ENCODE data around the gene DDIT3. TPM values are rescaled to one million over a fixed set of nuclear protein-coding genes. Genes with fewer than 3 reads are reported as not detected.

The DDIT3 gene
- total RNA-seq, 1 donor from 2014 or later, result 15.0 TPM

- Mint-ChIP-seq H3K9me3 (no peaks in the 10 kb centered on the region), H3K27ac (ENCODE audit: unreplicated experiment) (peak overlapping the region; percentile 94), H3K27me3 (ENCODE audit: low read depth) (peaks cover 18% of the 10 kb centered on the region), H3K4me1 (peaks cover 47% of the 10 kb centered on the region), H3K36me3 (ENCODE audit: low read depth) (peaks cover 8% of the 10 kb centered on the region), H3K4me3 (peak overlapping the region; percentile 97)
- no peak for DNase-seq (ENCODE audit: low read depth, low spot score)
- TF ChIP-seq CTCF (conservative IDR thresholded peaks at IDR 0.05), result no peak
Observed at GRCh38 chr12:57523706-57524614, 3.6 kb upstream of the DDIT3 start.

GRCh38 chr12:57522887-57523705 is 2.8 kb upstream of the DDIT3 start:
- H3K27me3 Mint-ChIP-seq (ENCODE audit: low read depth), result peaks cover 18% of the 10 kb centered on the region
- H3K9me3 Mint-ChIP-seq, result no peaks in the 10 kb centered on the region
- H3K36me3 Mint-ChIP-seq (ENCODE audit: low read depth), result peaks cover 13% of the 10 kb centered on the region
- peak overlapping the region; percentile 94 for H3K27ac Mint-ChIP-seq (ENCODE audit: unreplicated experiment)
- H3K4me1 Mint-ChIP-seq, result peaks cover 56% of the 10 kb centered on the region
- no peak for TF ChIP-seq CTCF (conservative IDR thresholded peaks at IDR 0.05)
- H3K4me3 Mint-ChIP-seq, result peak overlapping the region; percentile 97
- peak; percentile 31 for DNase-seq (ENCODE audit: low read depth, low spot score)

- peak; percentile 84 for DNase-seq (ENCODE audit: low read depth, low spot score)
- H3K4me1 Mint-ChIP-seq, result peaks cover 60% of the 10 kb centered on the region
- peak within 1 kb of the TSS; percentile 98 for H3K27ac Mint-ChIP-seq (ENCODE audit: unreplicated experiment)
- H3K27me3 Mint-ChIP-seq (ENCODE audit: low read depth), result peaks cover 18% of the 10 kb centered on the region
- peak within 1 kb of the TSS; percentile 100 for H3K4me3 Mint-ChIP-seq
- no peak for TF ChIP-seq CTCF (conservative IDR thresholded peaks at IDR 0.05)
- peaks cover 16% of the 10 kb centered on the region for H3K36me3 Mint-ChIP-seq (ENCODE audit: low read depth)
- H3K9me3 Mint-ChIP-seq, result no peaks in the 10 kb centered on the region
Observed at GRCh38 chr12:57522011-57522886, 1.9 kb upstream of the DDIT3 start, which contains the start of gene MBD6. MBD6 (plus strand) TSS chr12:57522824; CDS start chr12:57524304, 1,480 bp downstream.

GRCh38 chr12:57521525-57522010 is 1.3 kb upstream of the DDIT3 start:
- Mint-ChIP-seq H3K9me3 (no peaks in the 10 kb centered on the region), H3K36me3 (ENCODE audit: low read depth) (peaks cover 19% of the 10 kb centered on the region), H3K4me1 (peaks cover 60% of the 10 kb centered on the region), H3K4me3 (peak overlapping the region; percentile 100), H3K27ac (ENCODE audit: unreplicated experiment) (peak overlapping the region; percentile 98), H3K27me3 (ENCODE audit: low read depth) (peaks cover 18% of the 10 kb centered on the region)
- DNase-seq (ENCODE audit: low read depth, low spot score), result peak; percentile 28
- TF ChIP-seq CTCF (conservative IDR thresholded peaks at IDR 0.05), result no peak

- H3K27ac Mint-ChIP-seq (ENCODE audit: unreplicated experiment), result peak overlapping the region; percentile 100
- DNase-seq (ENCODE audit: low read depth, low spot score), result no peak
- H3K4me1 Mint-ChIP-seq, result peaks cover 57% of the 10 kb centered on the region
- H3K4me3 Mint-ChIP-seq, result peak overlapping the region; percentile 100
- no peaks in the 10 kb centered on the region for H3K9me3 Mint-ChIP-seq
- H3K27me3 Mint-ChIP-seq (ENCODE audit: low read depth), result peaks cover 18% of the 10 kb centered on the region
- TF ChIP-seq CTCF (conservative IDR thresholded peaks at IDR 0.05), result no peak
- H3K36me3 Mint-ChIP-seq (ENCODE audit: low read depth), result peaks cover 19% of the 10 kb centered on the region
Observed at GRCh38 chr12:57519796-57520052, 590 bp downstream of the DDIT3 start.
